HepG2 (cell line): ENCODE measurements around the gene ABCC3. TPM values are rescaled to one million over a fixed set of nuclear protein-coding genes. Genes with fewer than 3 reads are reported as not detected.
A peak's percentile ranks its signal among the peaks of the same experiment; 100 is the strongest.

Source experiments
- AHR ChIP-seq: IDR thresholded peaks from 2 replicates; pipeline ENCODE4 v1.6.1; 2018; ENCODE audit warnings: missing genetic modification reagents, missing compliant biosample characterization
- CREM ChIP-seq, 2 experiments: sonication (generic) in 1 of 2; formaldehyde crosslinking in 1 of 2; IDR thresholded peaks; 2 replicates each; pipeline versions ENCODE4 v1.4.0 to v1.6.1; 2016 to 2020; ENCODE audit warnings: antibody characterized with exemption in 1 of 2, mild to moderate bottlenecking in 1 of 2, missing genetic modification reagents in 1 of 2
- ELF4 ChIP-seq: sonication (generic); formaldehyde crosslinking; IDR thresholded peaks from 2 replicates; pipeline ENCODE4 v1.5.0; 2020; ENCODE audit warnings: missing genetic modification reagents, mild to moderate bottlenecking, moderate library complexity, borderline replicate concordance
- FOXK1 ChIP-seq: sonication (generic); formaldehyde crosslinking; IDR thresholded peaks from 2 replicates; pipeline ENCODE4 v1.4.0; 2020; ENCODE audit warnings: low read depth, missing genetic modification reagents, borderline replicate concordance
- HES4 ChIP-seq: sonication (generic); formaldehyde crosslinking; IDR thresholded peaks from 2 replicates; pipeline ENCODE4 v1.9.0; 2021; ENCODE audit warnings: mild to moderate bottlenecking, missing genetic modification reagents, borderline replicate concordance
- HMG20B ChIP-seq: conservative IDR thresholded peaks from 2 replicates; pipeline ENCODE4 v1.6.1; 2016; ENCODE audit warnings: missing genetic modification reagents, missing compliant biosample characterization
- HMGA1 ChIP-seq: sonication (generic); formaldehyde crosslinking; conservative IDR thresholded peaks from 2 replicates; pipeline ENCODE4 v1.4.0; 2020; ENCODE audit warnings: missing genetic modification reagents
- KLF12 ChIP-seq: sonication (generic); formaldehyde crosslinking; IDR thresholded peaks from 2 replicates; pipeline ENCODE4 v1.4.0; 2020; ENCODE audit warnings: missing genetic modification reagents, borderline replicate concordance
- KLF9 ChIP-seq: IDR thresholded peaks from 2 replicates; pipeline ENCODE4 v1.6.1; 2016; ENCODE audit warnings: low read depth
- NFIB ChIP-seq: sonication (generic); formaldehyde crosslinking; IDR thresholded peaks from 2 replicates; pipeline ENCODE4 v1.9.0; 2021; ENCODE audit warnings: missing genetic modification reagents, mild to moderate bottlenecking, borderline replicate concordance
- NFKB2 ChIP-seq: sonication (generic); formaldehyde crosslinking; IDR thresholded peaks from 2 replicates; pipeline ENCODE4 v1.4.0; 2020; ENCODE audit warnings: missing genetic modification reagents, borderline replicate concordance
- ONECUT2 ChIP-seq: sonication (generic); formaldehyde crosslinking; IDR thresholded peaks from 2 replicates; pipeline ENCODE4 v1.4.0; 2020; ENCODE audit warnings: missing genetic modification reagents
- RBM39 ChIP-seq: fragments of 200-400 bp; formaldehyde crosslinking; IDR thresholded peaks from one replicate; pipeline ENCODE4 v1.6.1; 2018; ENCODE audit warnings: antibody characterized with exemption, mild to moderate bottlenecking, low read depth, low read length; ENCODE audit not compliant: poor library complexity, severe bottlenecking
- SP140L ChIP-seq: sonication (generic); formaldehyde crosslinking; IDR thresholded peaks from 2 replicates; pipeline ENCODE4 v1.4.0; 2020; ENCODE audit warnings: missing genetic modification reagents, borderline replicate concordance
- SP4 ChIP-seq: sonication (generic); formaldehyde crosslinking; IDR thresholded peaks from 2 replicates; pipeline ENCODE4 v1.8.1; 2023; ENCODE audit warnings: mild to moderate bottlenecking, missing genetic modification reagents
- SRSF4 ChIP-seq: fragments of 200-400 bp; formaldehyde crosslinking; IDR thresholded peaks from one replicate; pipeline ENCODE4 v1.6.1; 2018; ENCODE audit warnings: mild to moderate bottlenecking, low read depth, low read length, moderate library complexity; ENCODE audit not compliant: poor library complexity, severe bottlenecking
- ZKSCAN5 ChIP-seq: sonication (generic); formaldehyde crosslinking; IDR thresholded peaks from 2 replicates; pipeline ENCODE4 v1.5.1; 2020; ENCODE audit warnings: mild to moderate bottlenecking, missing genetic modification reagents
- ZNF274 ChIP-seq: sonication (generic); formaldehyde crosslinking; IDR thresholded peaks from 2 replicates; pipeline ENCODE4 v1.5.1; 2020; ENCODE audit warnings: mild to moderate bottlenecking, missing genetic modification reagents
- ZNF317 ChIP-seq: sonication (generic); formaldehyde crosslinking; IDR thresholded peaks from 2 replicates; pipeline ENCODE4 v1.5.0; 2020; ENCODE audit warnings: mild to moderate bottlenecking, missing genetic modification reagents
- ZNF382 ChIP-seq: sonication (generic); formaldehyde crosslinking; IDR thresholded peaks from 2 replicates; pipeline ENCODE4 v1.5.0; 2020; ENCODE audit warnings: missing genetic modification reagents, mild to moderate bottlenecking, borderline replicate concordance
- ZNF598 ChIP-seq: sonication (generic); formaldehyde crosslinking; IDR thresholded peaks from 2 replicates; pipeline ENCODE4 v1.5.1; 2020; ENCODE audit warnings: mild to moderate bottlenecking, missing genetic modification reagents, borderline replicate concordance
- polyA plus RNA-seq, 8 experiments: library from polyadenylated mRNA; depleted of rRNA in 3 of 8; stranded (reverse) in 7 of 8; unstranded in 1 of 8; fragments of >200 nt; fragmentation: Illumina TruSeq in 4 of 8; extraction: Trizol in 4 of 8; gene quantifications; 2 replicates each; pipeline versions ENCODE4 v1.2.1 to v1.2.3, GENCODE V29; 2011 to 2016; ENCODE audit warnings: low read depth in 4 of 8, missing spikeins in 1 of 8, mixed read lengths in 1 of 8; ENCODE audit not compliant: insufficient read depth in 1 of 8
- total RNA-seq, 5 experiments: library from RNA; depleted of rRNA; stranded (reverse); fragments of >200 nt; fragmentation: Illumina TruSeq; extraction: Trizol; gene quantifications; 2 replicates each; pipeline ENCODE4 v1.2.3, GENCODE V29; 2016; ENCODE audit warnings: low read depth in 1 of 5
- TF ChIP-seq, protein P1 (sequence below): sonication (generic); formaldehyde crosslinking; IDR thresholded peaks from 2 replicates; pipeline ENCODE4 v1.5.0; 2020; ENCODE audit warnings: missing genetic modification reagents
- TF ChIP-seq, protein P2 (sequence below): IDR thresholded peaks from 2 replicates; pipeline ENCODE4 v1.6.1; 2016; ENCODE audit warnings: mild to moderate bottlenecking, missing biosample characterization, missing genetic modification reagents
- TF ChIP-seq, protein P3 (sequence below): IDR thresholded peaks from 2 replicates; pipeline ENCODE4 v1.6.1; 2012; ENCODE audit warnings: low read depth, low read length, improper control_type of control experiment

ABCC3 gene
- total and polyA plus RNA-seq, 2 of the 13 experiments (the other 11 are each of a cell fraction or from before 2014, with no cell fraction given) = 25.2 to 50.7 TPM

DNA sequence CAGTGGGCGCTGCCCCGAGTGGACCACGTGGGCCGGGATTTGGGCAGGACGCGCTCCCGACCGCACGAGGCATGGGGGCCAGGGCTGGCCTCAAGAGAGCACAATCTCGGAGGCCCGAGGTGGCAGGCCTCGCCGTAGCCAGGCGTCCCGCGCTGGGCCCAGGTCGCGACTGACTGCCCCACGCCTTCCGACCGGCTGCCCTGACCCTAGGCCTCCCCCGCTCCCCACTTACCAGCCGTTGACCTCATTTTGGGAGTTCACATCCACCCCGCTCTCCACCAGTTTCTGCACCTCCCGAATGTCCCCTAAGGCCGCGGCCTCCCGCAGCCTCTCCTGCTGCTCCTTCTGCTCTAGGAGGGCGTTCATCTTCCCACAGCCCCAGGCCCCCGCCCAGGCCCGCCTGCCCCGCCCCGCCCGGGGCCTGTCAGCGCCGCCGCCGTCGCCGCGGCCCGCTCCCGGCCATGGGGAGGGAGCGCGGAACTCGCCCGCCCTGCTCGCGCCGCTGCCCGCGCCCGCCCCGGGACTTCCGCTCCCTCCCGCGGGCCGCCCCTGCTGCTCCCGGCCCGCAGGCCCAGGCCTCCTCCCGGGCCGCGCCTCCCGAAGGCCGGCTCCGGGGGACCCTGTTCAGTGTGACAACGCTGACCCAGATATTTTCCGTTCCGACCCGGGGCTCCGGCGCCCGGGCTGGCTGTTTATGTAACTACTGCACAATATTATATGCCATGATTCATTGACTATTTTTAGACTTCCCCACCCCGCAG, 72.8 kb downstream of the ABCC3 start, which contains the start of gene ANKRD40 (continued):
- TF ChIP-seq RBM39 = no peak
- TF ChIP-seq, protein P1, sequence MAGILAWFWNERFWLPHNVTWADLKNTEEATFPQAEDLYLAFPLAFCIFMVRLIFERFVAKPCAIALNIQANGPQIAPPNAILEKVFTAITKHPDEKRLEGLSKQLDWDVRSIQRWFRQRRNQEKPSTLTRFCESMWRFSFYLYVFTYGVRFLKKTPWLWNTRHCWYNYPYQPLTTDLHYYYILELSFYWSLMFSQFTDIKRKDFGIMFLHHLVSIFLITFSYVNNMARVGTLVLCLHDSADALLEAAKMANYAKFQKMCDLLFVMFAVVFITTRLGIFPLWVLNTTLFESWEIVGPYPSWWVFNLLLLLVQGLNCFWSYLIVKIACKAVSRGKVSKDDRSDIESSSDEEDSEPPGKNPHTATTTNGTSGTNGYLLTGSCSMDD (CRISPR knock-in tag) = no peak; the same call in 1 of the 2 replicates
- peak; percentile 47; the same call in 1 of the 2 replicates for TF ChIP-seq ONECUT2
- TF ChIP-seq SRSF4 = no peak
- TF ChIP-seq ZNF382 (CRISPR knock-in tag) = no peak; the same call in 1 of the 2 replicates
- peak; percentile 44; the same call in 1 of the 2 replicates for TF ChIP-seq CREM (IDR thresholded peaks at IDR 0.05)
- TF ChIP-seq CREM (CRISPR knock-in tag; IDR thresholded peaks at IDR 0.05) = no peak
- no peak for TF ChIP-seq NFIB (CRISPR knock-in tag)
- TF ChIP-seq ZNF598 = no peak
- TF ChIP-seq ZNF317 (CRISPR knock-in tag) = 0 out of 2 replicates have a peak, but pooled peaks have one; percentile 41
- TF ChIP-seq SP140L (CRISPR knock-in tag) = peak; percentile 81; the same call in 1 of the 2 replicates
- TF ChIP-seq ZKSCAN5 (CRISPR knock-in tag) = peak; percentile 72; the same call in 1 of the 2 replicates
- TF ChIP-seq, protein P2, sequence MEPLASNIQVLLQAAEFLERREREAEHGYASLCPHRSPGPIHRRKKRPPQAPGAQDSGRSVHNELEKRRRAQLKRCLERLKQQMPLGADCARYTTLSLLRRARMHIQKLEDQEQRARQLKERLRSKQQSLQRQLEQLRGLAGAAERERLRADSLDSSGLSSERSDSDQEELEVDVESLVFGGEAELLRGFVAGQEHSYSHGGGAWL (CRISPR knock-in tag) = peak; percentile 92
- TF ChIP-seq, protein P3, sequence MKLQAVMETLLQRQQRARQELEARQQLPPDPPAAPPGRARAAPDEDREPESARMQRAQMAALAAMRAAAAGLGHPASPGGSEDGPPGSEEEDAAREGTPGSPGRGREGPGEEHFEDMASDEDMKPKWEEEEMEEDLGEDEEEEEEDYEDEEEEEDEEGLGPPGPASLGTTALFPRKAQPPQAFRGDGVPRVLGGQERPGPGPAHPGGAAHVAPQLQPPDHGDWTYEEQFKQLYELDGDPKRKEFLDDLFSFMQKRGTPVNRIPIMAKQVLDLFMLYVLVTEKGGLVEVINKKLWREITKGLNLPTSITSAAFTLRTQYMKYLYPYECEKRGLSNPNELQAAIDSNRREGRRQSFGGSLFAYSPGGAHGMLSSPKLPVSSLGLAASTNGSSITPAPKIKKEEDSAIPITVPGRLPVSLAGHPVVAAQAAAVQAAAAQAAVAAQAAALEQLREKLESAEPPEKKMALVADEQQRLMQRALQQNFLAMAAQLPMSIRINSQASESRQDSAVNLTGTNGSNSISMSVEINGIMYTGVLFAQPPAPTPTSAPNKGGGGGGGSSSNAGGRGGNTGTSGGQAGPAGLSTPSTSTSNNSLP = peak; percentile 98
- peak; percentile 58 for TF ChIP-seq ZNF274 (CRISPR knock-in tag)
- TF ChIP-seq AHR = peak; percentile 51; the same call in 1 of the 2 replicates
- peak; percentile 88; the same call in 1 of the 2 replicates for TF ChIP-seq NFKB2 (CRISPR knock-in tag)
- 0 out of 2 replicates have a peak, but pooled peaks have one; percentile 35 for TF ChIP-seq KLF9 (CRISPR knock-in tag)
- 0 out of 2 replicates have a peak, but pooled peaks have one; percentile 65 for TF ChIP-seq HMG20B (CRISPR knock-in tag)
- TF ChIP-seq HMGA1 (CRISPR knock-in tag) = no peak
- peak; percentile 92; the same call in 1 of the 2 replicates for TF ChIP-seq FOXK1 (CRISPR knock-in tag)
- peak; percentile 61; the same call in 1 of the 2 replicates for TF ChIP-seq SP4
- TF ChIP-seq KLF12 (CRISPR knock-in tag) = peak; percentile 90
- TF ChIP-seq ELF4 = peak; percentile 67; the same call in 1 of the 2 replicates
- no peak; the same call in none of the 2 replicates for TF ChIP-seq HES4
